Peyer's patch (tissue), 4 donors: ENCODE data around the gene KCNA2.

Source experiments
- CTCF ChIP-seq, 6 experiments: fragments of 450-650 bp in 4 of 6; fragments of 200-600 bp in 2 of 6; sonication (generic) in 1 of 6; IDR thresholded peaks; one replicate each; pipeline ENCODE4 v1.5.1; 2017 to 2019; ENCODE audit warnings: antibody characterized with exemption in 6 of 6, mild to moderate bottlenecking in 3 of 6, moderate library complexity in 1 of 6
- POLR2A ChIP-seq, 2 donors: fragments of 450-650 bp; IDR thresholded peaks; one replicate each; pipeline ENCODE4 v1.5.1; 2017; ENCODE audit warnings: antibody characterized with exemption in 2 of 2, mild to moderate bottlenecking in 2 of 2, moderate library complexity in 2 of 2

- no peak for TF ChIP-seq CTCF (IDR thresholded peaks at IDR 0.05)
- no peak for TF ChIP-seq POLR2A (IDR thresholded peaks at IDR 0.05)
Measured at GRCh38 chr1:110566836-110567235, 39.3 kb downstream of the KCNA2 start.
